Caco-2 (cell line): ENCODE measurements around the gene PCNX3. TPM values are rescaled to one million over a fixed set of nuclear protein-coding genes. Genes with fewer than 3 reads are reported as not detected.

ENCODE experiments used
- BruUV-seq: library from RNA; stranded (reverse); fragments of 400-500 nt; replicated peaks from 2 replicates; lab custom pipeline; 2021; lab: Mats Ljungman, UMichigan
- CTCF ChIA-PET: fragments of 300-600 bp; sonication (Branson Sonifier 250); formaldehyde crosslinking; loops from one replicate; lab custom pipeline; 2022; ENCODE audit warnings: antibody characterized with exemption; lab: Charles Lee
- POLR2A ChIA-PET: fragments of 300-600 bp; sonication (Branson Sonifier 250); formaldehyde crosslinking; loops from one replicate; lab custom pipeline; 2022; ENCODE audit warnings: antibody characterized with exemption; lab: Charles Lee
- DNase-seq, 2 experiments: peaks; one replicate each; pipeline versions ENCODE4 v3.0.0 to v3.0.0-alpha.2; 2020 to 2022
- H3K27me3 ChIP-seq: replicated peaks from 2 replicates; pipeline ENCODE4 v1.6.0; 2011; ENCODE audit warnings: low read length; ENCODE audit not compliant: control insufficient read depth, insufficient read depth
- H3K36me3 ChIP-seq: 2 replicates; pipeline ENCODE4 v1.5.1; 2011; ENCODE audit warnings: low read length; ENCODE audit not compliant: control insufficient read depth, insufficient read depth
- H3K4me1 ChIP-seq: fragments of 250-450 bp; sonication (Bioruptor Pico); 2 replicates; pipeline ENCODE4 v1.5.1; 2020; ENCODE audit warnings: mild to moderate bottlenecking
- H3K4me3 ChIP-seq: 2 replicates; pipeline ENCODE4 v1.5.1; 2011; ENCODE audit warnings: low read depth, mild to moderate bottlenecking, control low read depth, low read length
- H3K9me3 ChIP-seq: fragments of 250-450 bp; sonication (Bioruptor Pico); 2 replicates; pipeline ENCODE4 v1.5.1; 2020; ENCODE audit warnings: mild to moderate bottlenecking, moderate library complexity
- H3K27ac Mint-ChIP-seq: one replicate; pipeline ENCODE4 v1.8.0; 2022; ENCODE audit warnings: mixed read lengths; ENCODE audit not compliant: unreplicated experiment
- H3K27me3 Mint-ChIP-seq: one replicate; pipeline ENCODE4 v1.8.0; 2022; ENCODE audit warnings: mixed read lengths; ENCODE audit not compliant: insufficient read depth, unreplicated experiment
- H3K36me3 Mint-ChIP-seq: one replicate; pipeline ENCODE4 v1.8.0; 2022; ENCODE audit warnings: mild to moderate bottlenecking, mixed read lengths; ENCODE audit not compliant: insufficient read depth, unreplicated experiment
- H3K4me1 Mint-ChIP-seq: one replicate; pipeline ENCODE4 v1.8.0; 2022; ENCODE audit warnings: low read depth, mixed read lengths; ENCODE audit not compliant: unreplicated experiment
- H3K4me3 Mint-ChIP-seq: one replicate; pipeline ENCODE4 v1.8.0; 2022; ENCODE audit warnings: mild to moderate bottlenecking, moderate library complexity, mixed read lengths; ENCODE audit not compliant: unreplicated experiment
- H3K9me3 Mint-ChIP-seq: one replicate; pipeline ENCODE4 v1.8.0; 2022; ENCODE audit warnings: mixed read lengths; ENCODE audit not compliant: unreplicated experiment
- intact Hi-C: fragments of 100-400 bp; cut with micrococcal nuclease; formaldehyde crosslinking; loops from one replicate; pipeline ENCODE4 v1.10.0; 2022; ENCODE audit not compliant: unreplicated experiment
- total RNA-seq: library from RNA; stranded (reverse); gene quantifications from 2 replicates; pipeline ENCODE4 v1.2.3, GENCODE V29; 2022
- TF ChIP-seq, protein P1 (sequence below), 2 experiments: fragments of 200-600 bp in 1 of 2; IDR thresholded peaks; 1 replicate in 1 of 2; 2 replicates in 1 of 2; pipeline versions ENCODE4 v1.5.1 to v1.8.0; 2011 to 2022; ENCODE audit warnings: antibody characterized with exemption in 1 of 2, control low read depth in 1 of 2, inconsistent platforms in 1 of 2, low read depth in 1 of 2, low read length in 1 of 2, mild to moderate bottlenecking in 1 of 2, moderate library complexity in 1 of 2; ENCODE audit not compliant: insufficient read depth in 1 of 2, severe bottlenecking in 1 of 2, unreplicated experiment in 1 of 2

Gene PCNX3
- total RNA-seq, 1 experiment from 2014 or later = 52.7 TPM

DNA sequence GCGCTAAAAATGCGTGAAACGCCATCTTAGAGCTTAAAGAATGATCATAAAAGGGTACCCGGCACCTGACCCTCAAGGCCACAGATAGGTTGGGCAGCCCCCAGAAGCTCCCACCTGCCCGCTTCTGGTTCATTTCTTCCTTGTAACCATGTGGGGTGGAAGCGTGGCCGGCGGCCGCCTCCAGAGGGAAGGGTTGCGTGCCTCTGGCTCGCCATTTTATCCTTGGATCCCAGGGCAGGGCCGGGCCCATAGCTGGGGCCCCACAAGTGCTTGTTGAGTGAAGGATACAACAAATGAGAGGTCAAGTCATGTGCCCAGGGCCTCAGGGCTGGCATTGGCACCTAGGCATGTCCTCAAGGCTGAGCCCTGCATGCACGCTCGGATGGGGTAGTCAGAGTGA lies 5.9 kb downstream of the PCNX3 start:
- Mint-ChIP-seq H3K27me3 (no peaks in the 10 kb centered on the region), H3K36me3 (peaks cover 72% of the 10 kb centered on the region), H3K27ac (no peak overlapping the region), H3K9me3 (no peaks in the 10 kb centered on the region), H3K4me3 (no peak overlapping the region), H3K4me1 (peaks cover 5% of the 10 kb centered on the region)
- Histone ChIP-seq H3K4me3 (no peak overlapping the region), H3K27me3 (no peaks in the 10 kb centered on the region), H3K4me1 (0 out of 2 replicates have a peak, but pooled peaks cover 6% of the 10 kb centered on the region), H3K36me3 (peaks cover 4% of the 10 kb centered on the region), H3K9me3 (no peaks in the 10 kb centered on the region)
- no TSS peak for BruUV-seq
- CTCF ChIA-PET = no interaction called here
- intact Hi-C loops = no loop called here
- POLR2A ChIA-PET = no interaction called here
- no peak for DNase-seq
- TF ChIP-seq, protein P1, sequence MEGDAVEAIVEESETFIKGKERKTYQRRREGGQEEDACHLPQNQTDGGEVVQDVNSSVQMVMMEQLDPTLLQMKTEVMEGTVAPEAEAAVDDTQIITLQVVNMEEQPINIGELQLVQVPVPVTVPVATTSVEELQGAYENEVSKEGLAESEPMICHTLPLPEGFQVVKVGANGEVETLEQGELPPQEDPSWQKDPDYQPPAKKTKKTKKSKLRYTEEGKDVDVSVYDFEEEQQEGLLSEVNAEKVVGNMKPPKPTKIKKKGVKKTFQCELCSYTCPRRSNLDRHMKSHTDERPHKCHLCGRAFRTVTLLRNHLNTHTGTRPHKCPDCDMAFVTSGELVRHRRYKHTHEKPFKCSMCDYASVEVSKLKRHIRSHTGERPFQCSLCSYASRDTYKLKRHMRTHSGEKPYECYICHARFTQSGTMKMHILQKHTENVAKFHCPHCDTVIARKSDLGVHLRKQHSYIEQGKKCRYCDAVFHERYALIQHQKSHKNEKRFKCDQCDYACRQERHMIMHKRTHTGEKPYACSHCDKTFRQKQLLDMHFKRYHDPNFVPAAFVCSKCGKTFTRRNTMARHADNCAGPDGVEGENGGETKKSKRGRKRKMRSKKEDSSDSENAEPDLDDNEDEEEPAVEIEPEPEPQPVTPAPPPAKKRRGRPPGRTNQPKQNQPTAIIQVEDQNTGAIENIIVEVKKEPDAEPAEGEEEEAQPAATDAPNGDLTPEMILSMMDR (IDR thresholded peaks at IDR 0.05; ENCODE audit: insufficient read depth in 1 of 2, low read depth in 1 of 2, low read length in 1 of 2, severe bottlenecking in 1 of 2, unreplicated experiment in 1 of 2) = no peak

DNA sequence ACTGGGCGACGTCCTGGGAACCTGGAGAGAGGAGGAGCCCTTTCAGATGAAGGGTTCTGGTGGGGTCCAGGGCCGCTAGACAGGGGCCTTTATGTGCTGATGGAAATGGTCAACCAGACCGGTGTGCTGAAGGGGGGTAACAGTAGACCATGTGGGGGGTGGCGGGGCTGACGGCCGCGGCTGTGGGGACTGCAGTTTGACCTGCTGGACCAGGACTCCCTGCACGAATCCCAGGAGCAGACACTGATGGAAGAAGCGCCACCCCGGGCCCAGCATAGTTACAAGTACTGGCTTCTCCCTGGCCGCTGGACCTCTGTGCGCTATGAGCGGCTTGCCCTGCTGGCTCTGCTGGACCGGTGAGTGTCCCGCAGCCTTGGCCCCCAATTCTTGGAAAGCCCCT lies 6.4 kb downstream of the PCNX3 start:
- peaks cover 6% of the 10 kb centered on the region for H3K36me3 ChIP-seq

GRCh38 chr11:65623177-65623576 lies 7.6 kb downstream of the PCNX3 start:
- intact Hi-C loops = no loop called here
- H3K36me3 ChIP-seq = peaks cover 5% of the 10 kb centered on the region
- POLR2A ChIA-PET = no interaction called here
- Mint-ChIP-seq H3K9me3 (no peaks in the 10 kb centered on the region), H3K27ac (no peak overlapping the region), H3K36me3 (peaks cover 58% of the 10 kb centered on the region), H3K4me1 (no peaks in the 10 kb centered on the region), H3K4me3 (no peak overlapping the region), H3K27me3 (no peaks in the 10 kb centered on the region)
- no peak overlapping the region for H3K4me3 ChIP-seq
- TF ChIP-seq, protein P1 (IDR thresholded peaks at IDR 0.05; ENCODE audit: insufficient read depth in 1 of 2, low read depth in 1 of 2, low read length in 1 of 2, severe bottlenecking in 1 of 2, unreplicated experiment in 1 of 2) = no peak
- no TSS peak for BruUV-seq
- CTCF ChIA-PET = no interaction called here
- 0 out of 2 replicates have a peak, but pooled peaks cover 3% of the 10 kb centered on the region for H3K4me1 ChIP-seq
- DNase-seq = no peak
- H3K9me3 ChIP-seq = no peaks in the 10 kb centered on the region
- no peaks in the 10 kb centered on the region for H3K27me3 ChIP-seq

More for the DNA sequence above, 6.4 kb downstream of the PCNX3 start:
- BruUV-seq = no TSS peak
- Mint-ChIP-seq H3K4me3 (no peak overlapping the region), H3K27me3 (no peaks in the 10 kb centered on the region), H3K27ac (no peak overlapping the region), H3K4me1 (no peaks in the 10 kb centered on the region), H3K9me3 (no peaks in the 10 kb centered on the region), H3K36me3 (peaks cover 67% of the 10 kb centered on the region)
- Histone ChIP-seq H3K4me3 (no peak overlapping the region), H3K27me3 (no peaks in the 10 kb centered on the region), H3K4me1 (0 out of 2 replicates have a peak, but pooled peaks cover 3% of the 10 kb centered on the region), H3K9me3 (no peaks in the 10 kb centered on the region)
- no peak for DNase-seq
- intact Hi-C loops = no loop called here
- TF ChIP-seq, protein P1 (IDR thresholded peaks at IDR 0.05; ENCODE audit: insufficient read depth in 1 of 2, low read depth in 1 of 2, low read length in 1 of 2, severe bottlenecking in 1 of 2, unreplicated experiment in 1 of 2) = no peak
- ChIA-PET CTCF (no interaction called here), POLR2A (no interaction called here)
